K562 (cell line): ENCODE results near the gene AHSG. TPM values are rescaled to one million over a fixed set of nuclear protein-coding genes. Genes with fewer than 3 reads are reported as not detected.

Experiments used
- E4F1 ChIP-seq: fragments of 250-450 bp; sonication (Bioruptor Pico); IDR thresholded peaks from 2 replicates; pipeline ENCODE4 v1.5.0; 2021; ENCODE audit warnings: mild to moderate bottlenecking, borderline replicate concordance
- FOXA1 ChIP-seq: fragments of 450-650 bp; IDR thresholded peaks from 2 replicates; pipeline ENCODE4 v1.6.1; 2016; ENCODE audit warnings: mild to moderate bottlenecking, borderline replicate concordance
- FOXK2 ChIP-seq, 2 experiments: fragments of 450-650 bp; IDR thresholded peaks in 1 of 2; conservative IDR thresholded peaks in 1 of 2; 2 replicates each; pipeline ENCODE4 v1.6.1; 2016; ENCODE audit warnings: low read depth in 2 of 2, mild to moderate bottlenecking in 1 of 2
- FOXP1 ChIP-seq: sonication (generic); formaldehyde crosslinking; IDR thresholded peaks from 2 replicates; pipeline ENCODE4 v1.8.0; 2022; ENCODE audit warnings: mild to moderate bottlenecking, missing genetic modification reagents
- KDM5B ChIP-seq: fragments of 200-600 bp; sonication (generic); IDR thresholded peaks from 2 replicates; pipeline ENCODE4 v1.6.1; 2012; ENCODE audit warnings: low read depth, mild to moderate bottlenecking, moderate library complexity, low read length, control low read depth, inconsistent platforms; ENCODE audit not compliant: insufficient replicate concordance
- NUFIP1 ChIP-seq: fragments of 450-650 bp; IDR thresholded peaks from 2 replicates; pipeline ENCODE4 v1.6.1; 2018; ENCODE audit not compliant: partially characterized antibody
- RBFOX2 ChIP-seq: fragments of 200-400 bp; formaldehyde crosslinking; IDR thresholded peaks from 2 replicates; pipeline ENCODE4 v1.6.1; 2017; ENCODE audit warnings: low read depth, mild to moderate bottlenecking, low read length, moderate library complexity
- RBM34 ChIP-seq: fragments of 200-400 bp; formaldehyde crosslinking; IDR thresholded peaks from 2 replicates; pipeline ENCODE4 v1.6.1; 2018; ENCODE audit warnings: low read length, borderline replicate concordance; ENCODE audit not compliant: insufficient read depth
- SP1 ChIP-seq: sonication (generic); formaldehyde crosslinking; IDR thresholded peaks from 2 replicates; pipeline ENCODE4 v1.8.1; 2022; ENCODE audit warnings: mild to moderate bottlenecking, missing genetic modification reagents
- TCF15 ChIP-seq: fragments of 250-450 bp; sonication (Bioruptor Pico); IDR thresholded peaks from 2 replicates; pipeline ENCODE4 v1.8.0; 2022; ENCODE audit warnings: moderate library complexity, mild to moderate bottlenecking, inconsistent platforms
- TCF7L2 ChIP-seq: fragments of 150-350 bp; IDR thresholded peaks from 2 replicates; pipeline ENCODE4 v1.6.1; 2016; ENCODE audit warnings: low read depth, mild to moderate bottlenecking, low read length, moderate library complexity
- TFAP4 ChIP-seq: sonication (generic); formaldehyde crosslinking; IDR thresholded peaks from 2 replicates; pipeline ENCODE4 v1.8.0; 2022; ENCODE audit warnings: missing genetic modification reagents, mild to moderate bottlenecking, moderate library complexity, borderline replicate concordance
- TOE1 ChIP-seq, 2 experiments: fragments of 450-650 bp in 1 of 2; sonication (generic) in 1 of 2; formaldehyde crosslinking in 1 of 2; IDR thresholded peaks; 2 replicates each; pipeline versions ENCODE4 v1.7.1 to v1.8.0; 2016 to 2022; ENCODE audit warnings: borderline replicate concordance in 2 of 2, mild to moderate bottlenecking in 2 of 2, antibody characterized with exemption in 1 of 2, inconsistent platforms in 1 of 2, low read depth in 1 of 2, missing genetic modification reagents in 1 of 2, moderate library complexity in 1 of 2
- ZBTB17 ChIP-seq: fragments of 450-650 bp; formaldehyde crosslinking; IDR thresholded peaks from 2 replicates; pipeline ENCODE4 v1.4.0; 2020; ENCODE audit warnings: mild to moderate bottlenecking
- ZKSCAN8 ChIP-seq: fragments of 200-800 bp; sonication (Bioruptor generic); IDR thresholded peaks from 2 replicates; pipeline ENCODE4 v1.6.1; 2016; ENCODE audit warnings: missing genetic modification characterization, missing compliant biosample characterization
- ZNF384 ChIP-seq: IDR thresholded peaks from 2 replicates; pipeline ENCODE4 v1.6.1; 2012; ENCODE audit warnings: low read depth, low read length, improper control_type of control experiment
- ZNF444 ChIP-seq: fragments of 250-450 bp; sonication (Bioruptor Pico); IDR thresholded peaks from 2 replicates; pipeline ENCODE4 v1.4.0; 2020; ENCODE audit warnings: mild to moderate bottlenecking, moderate library complexity
- polyA plus RNA-seq, 8 experiments: library from polyadenylated mRNA; depleted of rRNA in 4 of 8; stranded (reverse) in 5 of 8; unstranded in 3 of 8; fragments of >200 nt; fragmentation: Nextera tagmentation in 2 of 8; fragmentation: Illumina TruSeq in 1 of 8; extraction: Ambion mirVana in 2 of 8; extraction: Trizol in 1 of 8; gene quantifications; 2 replicates each; pipeline versions ENCODE4 v1.2.1 to v1.2.3, GENCODE V29; 2011 to 2014; ENCODE audit warnings: inconsistent platforms in 1 of 8, missing spikeins in 1 of 8
- total RNA-seq, 7 experiments: library from RNA; depleted of rRNA in 6 of 7; stranded (reverse); fragments of >200 nt in 6 of 7; fragmentation: Illumina TruSeq in 2 of 7; extraction: Trizol in 2 of 7; gene quantifications; 2 replicates each; pipeline versions ENCODE4 v1.2.1 to v1.2.3, GENCODE V29; 2011 to 2021; ENCODE audit warnings: low replicate concordance in 1 of 7
- TF ChIP-seq, protein P1 (sequence below): sonication (generic); formaldehyde crosslinking; IDR thresholded peaks from 2 replicates; pipeline ENCODE4 v1.4.0; 2020; ENCODE audit warnings: mild to moderate bottlenecking, missing genetic modification reagents
- TF ChIP-seq, protein P2 (sequence below): fragments of 250-450 bp; sonication (Bioruptor Pico); IDR thresholded peaks from 2 replicates; pipeline ENCODE4 v1.8.0; 2022; ENCODE audit warnings: inconsistent platforms, mild to moderate bottlenecking, moderate library complexity, borderline replicate concordance

The AHSG gene
- total and polyA plus RNA-seq, 9 of the 15 experiments (the other 6 are each of a cell fraction or from before 2014, with no cell fraction given): 0.69 TPM; not detected in 8

GRCh38 chr3:186567072-186567921 lies 45.6 kb upstream of the AHSG start, which contains the start of gene TBCCD1 (continued):
- TF ChIP-seq E4F1 (CRISPR knock-in tag): no peak
- TF ChIP-seq ZNF444 (CRISPR knock-in tag): no peak
- TF ChIP-seq KDM5B: peak; percentile 97
- TF ChIP-seq, protein P1, sequence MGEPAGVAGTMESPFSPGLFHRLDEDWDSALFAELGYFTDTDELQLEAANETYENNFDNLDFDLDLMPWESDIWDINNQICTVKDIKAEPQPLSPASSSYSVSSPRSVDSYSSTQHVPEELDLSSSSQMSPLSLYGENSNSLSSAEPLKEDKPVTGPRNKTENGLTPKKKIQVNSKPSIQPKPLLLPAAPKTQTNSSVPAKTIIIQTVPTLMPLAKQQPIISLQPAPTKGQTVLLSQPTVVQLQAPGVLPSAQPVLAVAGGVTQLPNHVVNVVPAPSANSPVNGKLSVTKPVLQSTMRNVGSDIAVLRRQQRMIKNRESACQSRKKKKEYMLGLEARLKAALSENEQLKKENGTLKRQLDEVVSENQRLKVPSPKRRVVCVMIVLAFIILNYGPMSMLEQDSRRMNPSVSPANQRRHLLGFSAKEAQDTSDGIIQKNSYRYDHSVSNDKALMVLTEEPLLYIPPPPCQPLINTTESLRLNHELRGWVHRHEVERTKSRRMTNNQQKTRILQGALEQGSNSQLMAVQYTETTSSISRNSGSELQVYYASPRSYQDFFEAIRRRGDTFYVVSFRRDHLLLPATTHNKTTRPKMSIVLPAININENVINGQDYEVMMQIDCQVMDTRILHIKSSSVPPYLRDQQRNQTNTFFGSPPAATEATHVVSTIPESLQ: no peak; the same call in 1 of the 2 replicates
- peak; percentile 58 for TF ChIP-seq TFAP4 (CRISPR knock-in tag)
- TF ChIP-seq TOE1 (IDR thresholded peaks at IDR 0.05; ENCODE audit: borderline replicate concordance): 0 out of 2 replicates have a peak, but pooled peaks have one; percentile 37
- no peak for TF ChIP-seq TOE1 (CRISPR knock-in tag; IDR thresholded peaks at IDR 0.05; ENCODE audit: borderline replicate concordance, low read depth)
- no peak for TF ChIP-seq FOXA1
- TF ChIP-seq FOXP1 (CRISPR knock-in tag): peak; percentile 93
- peak; percentile 8 to 43; a peak in 1 of 4 replicates for TF ChIP-seq FOXK2 (conservative IDR thresholded peaks at IDR 0.05 in 1 of 2, IDR thresholded peaks at IDR 0.05 in 1 of 2; ENCODE audit: low read depth in 2 of 2)
- no peak for TF ChIP-seq ZKSCAN8 (CRISPR knock-in tag)
- TF ChIP-seq, protein P2, sequence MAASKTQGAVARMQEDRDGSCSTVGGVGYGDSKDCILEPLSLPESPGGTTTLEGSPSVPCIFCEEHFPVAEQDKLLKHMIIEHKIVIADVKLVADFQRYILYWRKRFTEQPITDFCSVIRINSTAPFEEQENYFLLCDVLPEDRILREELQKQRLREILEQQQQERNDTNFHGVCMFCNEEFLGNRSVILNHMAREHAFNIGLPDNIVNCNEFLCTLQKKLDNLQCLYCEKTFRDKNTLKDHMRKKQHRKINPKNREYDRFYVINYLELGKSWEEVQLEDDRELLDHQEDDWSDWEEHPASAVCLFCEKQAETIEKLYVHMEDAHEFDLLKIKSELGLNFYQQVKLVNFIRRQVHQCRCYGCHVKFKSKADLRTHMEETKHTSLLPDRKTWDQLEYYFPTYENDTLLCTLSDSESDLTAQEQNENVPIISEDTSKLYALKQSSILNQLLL (CRISPR knock-in tag): no peak
- TF ChIP-seq ZBTB17: no peak; the same call in 1 of the 2 replicates
- no peak for TF ChIP-seq ZNF384
- TF ChIP-seq NUFIP1: no peak
- TF ChIP-seq RBM34: no peak
- peak; percentile 99 for TF ChIP-seq RBFOX2
- TF ChIP-seq TCF7L2: no peak
- TF ChIP-seq SP1 (CRISPR knock-in tag): peak; percentile 61
- TF ChIP-seq TCF15: no peak
